Hematopoietic multipotent progenitor cell treated with erythropoietin and hydrocortisone succinate and interleukin-3 and kit ligand, for 4 days (in vitro differentiated cells): Measurements from ENCODE around the gene SECISBP2.

Source experiments
- DNase-seq: peaks from one replicate; pipeline ENCODE4 v3.0.0-alpha.2; 2015

Gene SECISBP2

DNA sequence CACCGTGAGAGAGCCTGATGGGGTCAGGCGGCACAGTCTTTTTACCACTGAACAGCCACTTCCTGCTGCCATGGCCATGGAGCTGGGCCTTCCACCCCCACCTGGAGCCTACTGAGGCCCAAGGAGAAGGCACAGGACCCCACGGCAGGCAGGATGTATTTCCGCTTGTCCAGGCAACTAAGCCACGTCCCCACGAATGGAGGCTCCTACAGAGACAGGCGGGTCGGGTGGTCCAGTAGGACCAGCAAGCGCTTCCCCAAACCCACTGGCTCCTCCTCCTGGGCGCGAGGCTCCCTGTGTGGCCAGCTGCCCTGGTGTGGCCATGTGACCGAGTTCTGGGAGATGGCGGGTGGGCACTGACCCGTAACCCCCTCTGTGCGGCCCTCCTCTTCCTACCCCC is 66.5 kb downstream of the SECISBP2 start:
- no peak for DNase-seq

DNA sequence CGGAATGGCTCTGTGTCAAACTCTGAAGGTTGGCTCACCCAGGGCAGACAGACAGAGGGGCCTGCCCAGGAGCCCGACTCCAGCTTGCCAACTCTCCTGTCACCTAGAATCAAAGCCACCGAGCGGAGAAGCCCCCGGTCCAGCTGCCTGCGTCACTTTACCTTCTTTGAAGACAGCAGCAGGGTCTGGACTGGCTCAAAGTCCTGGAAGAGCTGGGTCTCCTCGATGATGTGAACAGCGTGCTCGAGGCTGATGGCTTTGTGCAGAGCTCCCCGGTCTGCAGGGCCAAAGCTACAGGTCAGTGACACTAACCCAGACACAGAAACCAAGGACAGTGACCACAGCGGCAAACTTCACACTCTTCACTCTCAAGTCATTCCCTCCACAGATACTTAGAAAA is 67.9 kb downstream of the SECISBP2 start:
- no peak for DNase-seq

DNA sequence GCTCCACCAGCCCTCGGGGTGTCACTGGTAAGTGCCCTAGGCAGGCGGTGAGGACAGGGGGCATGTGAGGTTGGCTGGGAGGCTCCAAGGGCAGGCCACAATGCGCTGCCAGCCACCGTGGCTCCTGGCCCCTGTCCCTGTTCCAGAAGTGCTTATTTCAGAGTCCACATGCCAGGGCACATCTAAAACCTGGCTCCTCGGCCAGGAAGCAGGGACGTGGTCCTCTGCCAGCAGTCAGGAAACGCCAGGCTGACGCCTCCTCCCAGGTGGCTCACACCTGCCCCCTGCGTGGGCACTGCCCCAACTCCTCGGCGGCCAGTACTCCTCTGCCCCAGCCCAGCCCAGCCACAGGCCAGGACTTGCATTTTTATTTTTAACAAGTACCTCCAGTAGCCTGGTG is 68.5 kb downstream of the SECISBP2 start:
- DNase-seq = no peak

DNA sequence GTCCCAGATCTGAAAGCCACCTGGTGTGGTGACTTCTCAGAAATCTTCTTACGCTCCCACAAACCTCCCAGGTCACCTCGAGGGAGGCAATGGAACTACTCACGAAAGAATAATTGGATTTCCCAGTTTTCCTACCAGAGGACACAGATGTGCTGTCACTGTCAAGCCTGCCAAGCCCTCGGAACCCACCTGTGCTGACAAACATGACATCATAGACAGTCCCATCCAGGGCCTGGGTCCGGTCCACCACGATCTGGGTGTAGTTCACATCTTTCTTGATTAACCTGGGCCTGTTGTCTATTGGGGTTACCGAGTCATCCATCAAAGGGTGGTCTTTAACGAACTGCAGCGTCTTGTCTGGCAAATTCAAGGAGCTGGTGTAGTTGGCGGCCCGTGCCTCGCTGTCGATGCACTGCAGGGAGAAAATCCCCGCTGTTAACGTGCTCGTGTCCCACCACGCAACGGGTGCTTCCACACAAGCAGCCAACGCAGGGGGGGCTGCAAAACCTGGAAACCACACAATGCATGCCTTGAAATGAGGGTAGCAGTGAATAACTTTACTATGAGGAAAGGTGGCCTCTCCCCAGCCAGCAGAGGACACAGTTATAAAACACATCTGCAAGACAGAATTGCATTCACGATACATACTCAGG is 69.0 kb downstream of the SECISBP2 start:
- no peak for DNase-seq

DNA sequence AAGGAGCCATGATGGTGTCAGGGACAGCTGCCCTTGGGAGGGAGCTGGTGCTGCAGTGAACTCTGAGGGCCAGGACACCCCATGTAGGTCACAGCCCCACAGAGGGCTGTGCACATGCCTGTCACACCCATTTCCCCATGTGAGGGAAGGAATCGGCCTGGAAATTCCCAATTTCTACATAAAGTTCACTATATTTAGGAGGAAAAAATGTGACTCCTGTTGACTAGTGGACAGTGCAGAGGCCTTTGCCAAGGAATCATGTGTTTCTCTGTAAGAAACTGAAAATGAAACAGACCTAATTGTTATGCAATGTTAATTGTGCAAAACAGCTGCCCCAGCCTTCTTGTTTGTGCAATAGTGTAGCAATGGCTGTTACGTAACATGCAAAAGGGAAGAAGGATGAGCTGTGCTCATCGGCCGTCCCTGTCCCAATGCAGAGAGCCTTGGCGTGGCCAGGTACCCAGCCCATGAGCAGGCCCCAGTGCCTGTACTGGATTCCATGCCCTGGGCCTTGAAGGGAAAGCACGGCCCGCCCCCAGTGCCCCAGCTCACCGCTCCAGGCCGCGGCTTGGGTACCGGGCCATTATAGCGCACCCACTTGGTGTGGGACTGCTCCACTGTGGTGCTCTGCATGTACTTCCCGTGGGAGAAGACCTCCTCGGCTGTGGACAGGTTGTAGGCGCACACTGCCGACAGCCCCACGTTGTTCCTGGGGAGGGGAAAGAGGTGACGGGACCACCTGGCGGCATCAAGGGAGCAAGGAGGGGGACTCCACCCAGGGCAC is 70.0 kb downstream of the SECISBP2 start:
- peak; percentile 85 for DNase-seq

DNA sequence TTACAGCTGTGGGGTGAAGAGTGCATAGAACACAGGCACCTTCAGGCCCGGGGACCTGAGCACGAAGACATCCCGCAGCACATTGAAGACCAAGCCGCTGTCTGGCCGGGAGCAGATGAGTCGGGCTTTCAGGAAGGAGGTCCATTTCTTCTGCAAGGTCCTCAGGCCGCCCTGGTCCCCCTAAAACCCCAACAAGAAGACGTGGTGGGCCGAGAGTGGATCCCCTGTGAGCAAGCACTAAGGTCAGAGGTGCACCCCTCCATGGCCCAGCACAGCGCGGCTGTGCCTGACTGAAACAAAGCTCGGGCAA is 70.5 kb downstream of the SECISBP2 start:
- DNase-seq = no peak

DNA sequence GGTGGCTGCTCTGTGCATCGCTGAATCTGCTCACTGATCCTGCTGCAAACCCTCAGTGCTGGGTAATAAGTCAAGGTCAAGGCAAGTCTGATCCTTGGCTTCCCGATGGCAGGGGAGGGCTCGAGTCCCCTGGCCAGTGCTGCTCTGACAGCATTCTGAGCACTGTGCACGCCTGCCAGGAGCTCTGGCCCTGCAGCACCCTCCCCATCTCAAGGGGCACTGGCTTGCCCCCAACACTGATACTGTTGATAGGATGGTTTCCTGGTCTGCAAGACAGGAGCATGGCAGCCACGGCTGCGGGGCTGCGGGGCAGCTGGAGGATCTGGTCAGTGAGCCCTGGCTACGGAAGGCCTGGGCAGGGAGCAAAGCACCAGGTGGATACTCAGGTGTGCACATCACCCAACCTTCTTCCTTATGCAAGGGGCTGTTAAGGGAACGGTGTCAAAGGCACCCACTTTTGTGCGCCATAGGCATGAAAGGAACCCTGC is 71.8 kb downstream of the SECISBP2 start:
- no peak for DNase-seq

DNA sequence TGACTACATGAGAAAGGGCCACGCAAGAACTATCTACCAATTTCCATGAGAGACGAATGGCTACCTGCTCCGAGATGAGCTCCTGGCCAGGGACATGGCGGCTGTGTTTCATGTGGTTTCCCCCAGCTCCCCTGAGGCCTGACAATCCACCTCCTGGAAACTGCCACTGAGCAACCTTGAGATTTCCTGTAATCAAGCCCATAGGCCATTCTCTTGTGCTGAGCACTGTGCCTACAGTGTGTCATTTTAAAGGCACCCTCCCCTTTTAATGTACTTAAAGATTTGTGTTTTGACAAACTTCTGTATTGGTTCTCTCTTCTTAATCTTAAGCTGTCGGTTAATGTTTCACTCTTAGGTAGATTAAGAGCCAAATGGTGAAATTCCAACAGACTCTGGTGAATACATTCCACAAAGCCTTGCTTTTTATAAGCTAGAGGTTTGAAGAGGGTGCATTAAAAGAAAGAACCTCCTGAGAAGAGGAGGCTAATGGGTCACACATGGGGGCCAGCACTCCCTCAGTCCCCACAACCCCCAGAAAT is 72.3 kb downstream of the SECISBP2 start:
- DNase-seq = no peak

DNA sequence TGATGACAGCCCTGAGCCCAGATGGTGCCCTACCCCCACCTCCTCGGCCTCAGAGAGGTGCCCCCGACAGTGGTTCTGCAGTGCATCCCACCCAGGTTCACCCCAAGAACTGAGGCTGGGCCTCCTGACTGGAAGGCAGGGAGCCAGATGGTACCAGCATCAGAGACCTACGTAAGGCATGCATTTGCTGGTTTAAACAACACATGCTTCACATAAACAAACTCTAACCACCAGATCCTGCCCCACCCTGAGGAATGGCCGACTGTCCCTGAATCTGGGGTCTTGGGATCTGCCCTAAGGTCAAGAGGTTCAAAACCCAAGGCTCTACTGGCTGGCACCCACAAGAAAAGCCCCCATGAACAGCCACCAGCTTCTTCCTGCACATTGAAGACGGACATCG is 73.3 kb downstream of the SECISBP2 start:
- no peak for DNase-seq

DNA sequence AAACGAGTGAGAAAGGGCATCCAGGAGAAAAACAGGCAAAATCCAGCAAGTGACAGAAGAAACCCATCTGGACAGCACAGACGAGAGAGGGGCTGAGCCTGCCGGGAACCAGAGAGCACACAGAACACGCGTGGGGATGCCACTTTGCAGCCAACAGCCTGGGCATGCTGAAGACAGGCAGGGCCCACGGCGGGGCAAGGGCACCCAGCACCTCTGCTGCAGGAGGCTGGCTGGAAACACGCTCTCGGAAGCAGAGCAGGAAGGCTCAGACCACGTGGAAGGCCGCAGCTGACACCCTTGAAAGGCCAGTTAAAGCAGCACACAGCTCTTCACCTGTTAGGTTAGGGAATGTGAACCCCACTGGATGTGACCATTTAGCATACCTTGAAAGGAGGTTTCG is 76.1 kb downstream of the SECISBP2 start:
- no peak for DNase-seq

DNA sequence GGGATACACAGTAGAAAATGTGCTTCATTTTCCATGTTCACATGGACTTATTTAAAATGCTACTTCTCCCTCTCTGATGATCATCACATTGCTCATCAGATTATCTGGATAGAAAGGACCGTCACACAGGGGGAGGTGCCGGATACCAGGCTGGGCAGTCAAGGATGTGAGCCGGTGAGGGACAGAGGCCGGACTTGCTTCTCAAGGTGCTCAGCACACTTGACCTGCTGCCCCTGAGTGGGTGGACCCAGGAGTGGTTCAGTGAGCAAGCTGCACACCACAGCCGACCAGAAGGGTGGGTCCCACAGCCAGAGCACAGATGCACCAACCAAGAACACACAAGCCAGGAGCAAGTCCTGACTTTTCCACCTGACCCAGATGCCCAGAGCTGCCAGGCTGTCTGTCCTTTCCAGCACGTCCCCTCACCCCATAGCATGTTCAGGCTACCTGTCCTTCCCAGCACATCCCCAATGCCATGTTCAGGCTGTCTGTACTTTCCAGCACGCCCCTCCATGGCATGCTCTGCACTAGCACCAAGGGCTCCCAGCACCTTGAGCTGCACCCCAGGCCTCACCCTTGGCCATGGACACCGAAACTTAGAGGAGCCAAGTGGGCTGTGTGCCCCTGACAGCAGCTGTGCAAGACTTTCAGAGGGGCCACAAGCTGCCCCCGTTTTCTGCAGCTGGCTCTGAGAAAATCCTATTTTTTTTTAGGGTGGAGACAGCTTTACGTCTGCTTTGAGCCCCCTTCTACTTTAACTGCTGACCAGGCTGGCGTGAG is 77.8 kb downstream of the SECISBP2 start:
- DNase-seq = no peak

DNA sequence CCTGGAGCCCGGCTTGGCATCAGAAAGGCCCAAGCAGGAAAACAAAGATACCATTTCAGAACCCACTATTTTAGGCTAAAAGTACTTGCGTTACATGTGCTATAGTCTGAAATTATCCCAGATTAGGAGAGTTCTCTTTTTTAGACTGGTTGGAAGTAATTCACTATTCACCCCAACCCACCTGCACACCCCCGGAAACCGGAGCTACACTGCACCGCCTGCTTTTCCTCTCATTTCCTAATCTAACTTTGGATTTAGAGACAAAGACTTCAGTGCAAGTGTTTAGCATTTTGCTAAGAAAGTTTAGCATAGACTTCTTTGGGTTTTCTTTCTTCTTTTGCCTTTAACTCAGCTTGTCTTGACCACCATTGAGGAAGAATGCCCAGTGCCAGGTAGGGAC is 79.2 kb downstream of the SECISBP2 start:
- no peak for DNase-seq

DNA sequence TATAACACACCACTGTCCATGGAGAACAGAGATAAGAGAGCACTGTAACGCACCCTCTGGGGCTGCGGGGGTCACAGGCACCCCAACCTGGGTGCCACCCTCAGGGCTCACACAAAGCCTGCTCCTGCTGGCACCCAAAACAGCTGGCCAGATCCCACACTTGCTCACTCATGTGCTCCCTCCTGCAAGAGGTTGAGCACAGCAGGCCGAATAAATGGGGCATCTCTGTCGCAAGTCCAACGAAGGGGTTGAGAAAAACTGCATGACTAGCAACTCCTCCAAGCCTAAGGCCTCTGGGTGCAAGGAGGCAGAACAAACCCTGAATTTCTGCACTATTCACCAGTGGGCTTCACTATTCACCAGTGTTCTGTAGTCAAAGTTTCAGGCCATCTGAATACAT is 80.3 kb downstream of the SECISBP2 start:
- DNase-seq = no peak

DNA sequence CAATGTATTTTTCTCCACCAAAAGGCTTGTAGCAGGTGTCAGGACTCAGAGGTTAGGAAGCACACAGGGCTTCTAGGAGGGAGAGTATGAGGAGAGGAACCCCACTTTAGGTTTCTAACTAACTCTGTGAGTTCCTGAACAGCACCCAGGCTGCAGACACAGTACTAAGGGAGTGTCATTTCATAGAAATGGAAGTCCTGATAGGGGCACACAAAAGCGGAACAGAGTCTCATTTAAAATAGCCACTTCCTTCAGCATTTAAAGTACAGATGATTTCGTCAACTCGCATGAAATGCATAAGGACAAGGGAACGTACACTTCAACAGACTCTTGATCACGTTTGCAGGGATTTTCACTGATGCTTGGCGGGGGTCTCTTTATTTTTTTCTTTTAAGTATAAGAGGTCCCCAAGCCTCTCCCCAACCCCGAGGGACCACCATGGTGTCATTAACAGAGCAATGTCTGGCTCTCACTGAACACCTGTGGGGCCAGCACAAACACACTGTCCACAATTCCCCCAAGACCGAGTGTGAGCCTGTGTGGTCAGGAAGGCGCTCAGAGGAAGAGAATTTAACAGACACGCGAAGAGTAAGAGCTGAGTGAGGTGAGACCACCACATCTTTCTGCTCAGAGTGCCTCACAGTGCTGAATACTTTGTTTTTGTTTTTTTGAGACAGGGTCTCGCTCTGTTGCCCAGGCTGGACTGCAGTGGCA is 82.3 kb downstream of the SECISBP2 start:
- peak; percentile 90 for DNase-seq

DNA sequence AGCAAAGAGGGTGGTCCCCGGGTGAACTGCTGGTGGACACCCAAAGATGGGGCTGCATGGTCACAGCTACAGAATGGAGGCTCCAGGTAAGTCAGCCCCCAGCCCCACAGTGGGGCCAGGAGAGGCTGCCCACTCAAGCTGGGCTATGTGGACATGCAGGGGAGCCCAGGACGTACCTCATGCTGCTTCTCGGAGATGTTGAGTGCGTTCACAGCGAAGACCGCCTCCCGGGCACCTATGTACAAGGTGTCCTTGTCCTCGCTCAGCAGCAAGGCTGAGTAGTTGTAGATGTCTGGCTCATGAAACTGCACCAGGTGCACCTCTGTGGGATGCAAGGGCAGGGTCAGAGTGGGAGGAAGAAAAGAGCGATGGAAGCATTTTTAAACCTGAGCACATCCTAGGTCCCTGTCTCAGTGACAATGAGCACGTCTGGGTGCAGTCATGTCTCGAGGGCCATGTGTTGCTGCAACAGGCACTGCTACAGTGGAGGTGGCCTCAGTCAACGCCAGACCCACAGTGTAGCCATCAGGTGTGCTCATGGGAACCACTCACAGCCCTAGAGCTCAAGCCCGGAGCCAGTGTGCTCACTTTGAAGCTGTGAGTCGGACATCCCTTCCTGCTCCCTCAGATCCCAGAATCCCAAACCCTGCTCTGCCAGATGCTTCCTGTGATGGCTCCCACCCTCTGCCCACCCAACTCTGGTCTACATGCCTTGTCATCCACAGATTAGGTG is 84.6 kb downstream of the SECISBP2 start:
- DNase-seq = no peak

DNA sequence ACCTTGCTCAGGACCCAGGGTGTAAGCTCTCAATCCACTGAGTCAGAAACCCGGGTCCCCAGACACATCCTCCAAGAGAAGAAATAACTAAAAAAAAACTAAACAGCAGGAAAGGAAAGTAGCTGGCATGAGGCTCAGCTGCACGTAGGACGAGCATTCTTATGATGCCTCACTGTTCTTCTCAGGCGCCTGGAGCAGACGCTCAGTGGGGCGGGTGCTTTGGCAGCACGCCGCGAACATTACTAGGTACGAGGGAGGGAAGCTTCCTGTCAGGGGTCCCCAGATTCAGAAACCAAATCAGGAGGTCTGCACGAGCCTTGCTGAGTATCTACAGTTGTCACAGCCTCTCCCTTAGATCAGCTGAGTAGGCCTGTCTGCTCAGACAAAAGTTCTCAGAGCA is 85.8 kb downstream of the SECISBP2 start:
- no peak for DNase-seq

DNA sequence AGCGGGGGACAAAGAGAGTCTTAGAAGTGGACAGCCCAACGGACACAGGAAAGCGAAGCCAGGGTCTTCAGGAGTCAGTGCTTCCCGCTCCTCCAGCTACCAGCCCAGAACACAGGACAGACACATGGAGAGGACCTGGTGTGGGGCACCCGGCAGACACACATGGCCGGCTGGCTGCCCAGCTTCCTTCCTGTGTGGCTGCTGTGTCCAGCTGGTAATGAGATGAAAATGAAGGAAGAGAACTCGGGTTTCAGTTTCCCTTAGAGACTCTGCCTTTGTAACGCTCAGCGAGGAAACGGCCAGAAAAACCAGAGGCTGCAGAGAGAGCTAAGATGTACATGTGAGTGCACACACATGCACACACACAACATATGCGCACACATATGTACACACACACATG is 87.5 kb downstream of the SECISBP2 start:
- peak; percentile 66 for DNase-seq

DNA sequence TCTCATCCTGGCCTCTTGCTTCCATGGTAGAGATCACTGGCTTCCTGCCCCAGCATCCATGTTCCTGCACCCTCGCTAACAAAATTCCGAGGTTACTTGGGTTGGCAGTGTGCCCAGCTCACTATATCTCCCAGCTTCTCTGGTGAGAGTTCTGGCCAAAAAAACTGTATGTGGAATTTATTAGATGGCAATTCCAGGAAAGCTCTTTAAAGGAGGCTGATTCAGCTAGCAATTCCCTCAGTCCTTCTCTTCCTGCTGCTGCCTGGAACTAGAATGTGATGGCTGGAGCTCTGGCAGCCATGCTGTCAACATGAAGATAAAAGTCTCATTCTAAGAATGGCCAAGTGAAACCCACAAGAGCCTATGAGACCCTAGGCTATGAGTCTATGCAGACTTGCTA is 88.8 kb downstream of the SECISBP2 start:
- DNase-seq = no peak

DNA sequence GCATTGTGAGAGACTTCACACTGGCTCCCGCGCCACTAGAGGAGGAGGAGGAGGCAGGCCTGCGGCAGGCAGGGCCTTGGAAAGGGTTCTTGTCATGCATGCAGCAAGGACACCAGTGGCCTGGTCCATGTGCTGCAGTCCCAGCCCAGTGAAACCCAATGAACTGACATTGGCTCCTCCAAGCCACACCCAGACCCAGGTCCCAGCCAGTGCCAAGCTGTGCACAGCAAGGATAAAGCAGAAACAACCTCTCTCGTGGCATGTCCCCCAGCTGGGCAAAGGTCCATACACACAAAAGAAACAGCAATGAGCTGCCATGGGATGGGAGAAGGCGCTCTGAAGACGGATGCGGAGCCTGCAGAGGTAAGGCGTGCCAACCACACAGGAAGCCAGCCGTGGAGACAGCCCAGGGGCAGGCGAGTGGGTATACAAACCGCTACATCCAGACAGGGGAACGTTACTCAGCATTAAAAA is 90.4 kb downstream of the SECISBP2 start:
- DNase-seq = peak; percentile 95
